ENCODE data around the gene EXOC4.

EXOC4 gene

GRCh38 chr7:133540096-133540860 lies 287.4 kb downstream of the EXOC4 start:
- DNase-seq (ENCODE audit: low spot score) = no peak

- DNase-seq (ENCODE audit: low spot score) = no peak
Observed at GRCh38 chr7:133542209-133542780, 289.4 kb downstream of the EXOC4 start.

DNA sequence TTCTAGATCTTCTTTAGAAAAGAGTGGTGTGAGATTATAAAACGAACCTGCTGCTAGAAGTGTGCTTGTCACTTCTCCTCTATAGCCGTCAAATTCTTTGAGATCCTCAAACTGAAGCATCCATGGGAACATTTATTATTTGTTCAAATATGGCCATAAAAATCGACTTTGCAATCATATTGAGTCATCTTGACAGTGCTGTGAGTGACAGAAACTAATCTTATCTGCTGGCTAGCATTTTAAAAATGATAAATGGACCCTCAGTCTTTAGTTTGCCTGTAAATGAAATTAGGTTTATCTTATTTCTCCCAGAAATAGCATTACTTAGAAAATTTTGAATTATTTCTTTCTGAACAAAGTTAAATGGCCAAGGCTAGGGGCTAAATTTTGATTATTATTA lies 290.8 kb downstream of the EXOC4 start:
- DNase-seq (ENCODE audit: low spot score) = no peak

DNA sequence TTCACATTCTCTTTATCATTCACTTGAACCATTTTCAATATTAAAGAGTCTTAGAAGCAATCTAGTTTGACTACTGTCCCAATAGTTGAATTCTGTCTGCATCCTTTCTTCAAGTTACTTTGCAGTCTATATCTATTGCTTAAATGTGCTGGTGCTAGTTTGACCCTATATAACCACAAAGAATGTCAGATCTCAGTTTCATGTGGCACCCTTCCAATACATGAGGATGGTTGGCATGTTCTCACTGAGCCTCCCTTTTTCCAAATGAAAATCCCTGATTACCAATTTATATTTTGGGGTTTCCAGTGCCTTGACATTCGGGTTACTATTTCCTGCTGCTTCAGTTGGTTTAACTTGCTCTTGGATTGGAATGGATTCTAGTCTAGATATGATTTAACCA lies 292.7 kb downstream of the EXOC4 start:
- no peak for DNase-seq (ENCODE audit: low spot score)

GRCh38 chr7:133547981-133548380 lies 295.1 kb downstream of the EXOC4 start:
- no peak for DNase-seq (ENCODE audit: low spot score)

DNA sequence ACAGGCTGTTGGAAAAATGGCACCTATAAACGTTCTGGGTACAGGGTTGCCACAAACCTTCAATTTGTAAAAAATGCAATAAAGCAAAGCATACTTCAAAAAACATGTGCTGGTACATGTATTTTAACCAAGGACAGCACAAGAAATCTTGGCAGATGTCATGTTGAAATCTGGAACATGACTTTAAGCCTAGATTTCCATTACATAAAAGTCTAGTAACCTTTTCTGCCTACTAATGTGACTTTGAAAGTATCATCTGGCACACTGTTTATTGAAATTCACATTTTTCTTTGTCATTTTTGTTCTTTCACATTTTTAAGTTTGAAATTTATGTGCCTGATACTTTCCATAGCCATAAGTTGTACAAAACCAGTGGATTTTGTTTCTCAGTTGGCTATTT lies 296.8 kb downstream of the EXOC4 start:
- no peak for DNase-seq (ENCODE audit: low spot score)

- DNase-seq (ENCODE audit: low spot score) = no peak
Observed at GRCh38 chr7:133550145-133550544, 297.3 kb downstream of the EXOC4 start.

- no peak for DNase-seq (ENCODE audit: low spot score)
Observed at GRCh38 chr7:133550811-133551210, 297.9 kb downstream of the EXOC4 start.

GRCh38 chr7:133551466-133551865 lies 298.6 kb downstream of the EXOC4 start:
- DNase-seq (ENCODE audit: low spot score) = no peak

- no peak for DNase-seq (ENCODE audit: low spot score)
Observed at GRCh38 chr7:133552079-133552478, 299.2 kb downstream of the EXOC4 start.

DNA sequence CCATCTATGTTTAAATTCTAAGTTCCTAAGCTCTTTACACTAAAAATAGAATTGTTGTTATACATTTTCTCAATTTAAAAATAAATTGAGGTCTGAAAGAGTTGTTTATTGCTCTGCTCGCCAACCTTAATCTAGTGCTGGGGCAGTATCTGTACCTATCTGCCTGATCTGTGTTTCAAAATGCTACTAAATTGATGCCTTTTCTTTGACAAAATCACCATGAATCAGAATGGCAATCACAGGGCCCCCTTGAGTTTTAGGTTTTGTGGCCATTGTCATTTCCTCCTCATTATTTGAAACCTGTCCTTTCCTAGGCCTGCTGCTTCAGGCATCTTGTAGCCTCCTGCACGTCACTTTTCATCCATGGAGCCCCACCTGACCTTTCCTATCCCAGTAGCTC lies 301.5 kb downstream of the EXOC4 start:
- no peak for DNase-seq (ENCODE audit: low spot score)

DNA sequence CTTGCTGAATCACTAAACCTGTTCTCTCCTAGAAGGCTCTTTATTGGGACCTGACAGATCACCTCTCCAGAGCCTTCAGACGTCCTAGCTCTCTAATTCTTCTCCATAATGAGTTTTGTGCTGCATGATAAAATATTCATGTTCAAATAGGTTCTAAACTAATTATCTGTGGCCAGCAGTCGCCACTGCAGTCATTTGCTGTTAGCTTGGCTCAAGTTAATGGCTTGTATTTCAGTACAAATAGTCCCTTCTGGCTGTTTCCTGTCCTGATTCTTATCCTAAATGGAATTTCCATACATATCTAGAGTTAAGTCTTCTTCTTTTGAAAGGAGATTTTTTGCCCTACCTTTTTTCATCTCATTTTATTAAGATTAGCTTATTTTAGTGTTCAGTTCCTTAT lies 303.2 kb downstream of the EXOC4 start:
- DNase-seq (ENCODE audit: low spot score) = no peak

- DNase-seq (ENCODE audit: low spot score) = no peak
Observed at GRCh38 chr7:133556553-133556952, 303.7 kb downstream of the EXOC4 start.

GRCh38 chr7:133560900-133561299 lies 308.0 kb downstream of the EXOC4 start:
- no peak for DNase-seq (ENCODE audit: low spot score)

- DNase-seq (ENCODE audit: low spot score) = no peak
Observed at GRCh38 chr7:133561396-133561795, 308.5 kb downstream of the EXOC4 start.

DNA sequence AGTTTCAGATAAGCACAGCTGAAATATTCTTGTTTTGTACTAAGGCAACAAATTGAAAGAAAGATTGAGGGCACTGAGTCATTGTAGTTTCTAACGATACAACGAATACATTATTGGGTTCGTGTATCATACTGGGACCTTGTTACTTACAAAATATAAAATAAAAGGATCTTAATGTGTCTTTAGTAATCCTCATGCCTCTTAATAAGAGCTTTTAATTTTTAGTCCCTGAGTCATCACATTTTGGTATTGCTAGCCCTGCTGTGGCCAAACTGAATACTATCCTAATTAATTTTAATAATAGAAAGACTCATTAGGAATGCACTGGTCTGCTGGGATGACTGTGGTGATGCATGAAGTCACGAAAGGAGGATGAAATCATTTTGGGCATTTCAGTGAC lies 309.7 kb downstream of the EXOC4 start:
- DNase-seq (ENCODE audit: low spot score) = peak; percentile 17

DNA sequence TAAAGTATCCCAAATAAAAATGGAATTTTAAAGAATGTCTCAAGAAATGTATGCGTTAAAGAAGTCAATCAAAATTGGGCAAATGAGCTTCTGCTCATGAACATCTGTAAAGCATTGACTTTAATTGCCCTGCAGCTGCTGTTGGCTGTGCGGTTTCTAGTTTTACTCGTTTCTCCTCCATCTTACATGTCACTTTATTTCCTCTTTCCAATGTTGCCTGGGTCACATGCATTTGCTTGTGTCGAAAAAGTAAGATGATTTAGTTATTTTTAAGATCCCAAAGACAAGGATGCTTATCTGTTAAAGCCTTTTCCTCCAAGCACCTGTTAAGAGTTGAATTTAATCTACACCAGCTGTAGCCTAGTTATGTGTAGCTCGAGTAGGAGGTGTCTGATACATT lies 310.4 kb downstream of the EXOC4 start:
- DNase-seq (ENCODE audit: low spot score) = no peak

DNA sequence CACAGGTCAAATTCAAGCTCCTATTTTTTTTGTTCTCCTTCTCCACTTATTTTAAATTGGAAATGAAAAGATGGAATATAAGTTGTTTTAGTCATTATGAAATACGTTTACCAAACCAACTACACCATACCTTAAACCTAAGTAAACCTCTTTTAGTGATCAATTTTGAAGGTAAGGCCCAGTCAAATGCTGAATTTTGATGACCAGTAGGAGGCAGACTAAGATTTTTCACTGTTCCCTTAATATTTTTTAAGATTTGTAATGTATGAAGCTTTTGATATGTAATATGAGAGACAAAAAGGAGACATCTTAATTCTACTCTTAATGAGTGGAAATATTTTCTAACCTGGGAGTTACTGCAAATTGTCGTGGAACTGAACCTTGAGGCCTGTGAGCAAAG lies 311.6 kb downstream of the EXOC4 start:
- DNase-seq (ENCODE audit: low spot score) = no peak

- DNase-seq (ENCODE audit: low spot score) = no peak
Observed at GRCh38 chr7:133568544-133568943, 315.7 kb downstream of the EXOC4 start.

DNA sequence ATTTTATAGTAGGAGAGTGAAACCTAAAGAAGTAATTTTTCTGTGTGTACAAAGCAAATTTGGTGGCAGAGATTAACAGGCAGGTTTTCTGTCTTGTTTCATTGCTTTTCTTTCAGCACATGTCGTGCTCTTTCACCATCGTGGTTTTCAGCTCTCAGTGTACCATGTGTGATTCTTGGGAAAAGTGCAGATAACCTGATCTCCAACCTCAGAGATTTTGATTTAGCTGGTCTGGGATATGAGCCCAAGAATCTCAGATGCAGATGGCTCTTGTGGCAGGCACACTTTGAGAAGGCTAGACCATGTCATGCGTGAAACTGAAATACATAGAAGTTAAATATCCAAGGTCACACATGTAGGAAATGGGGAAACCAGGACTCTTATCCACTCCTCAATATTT lies 317.4 kb downstream of the EXOC4 start:
- DNase-seq (ENCODE audit: low spot score) = no peak

GRCh38 chr7:133571076-133571475 lies 318.2 kb downstream of the EXOC4 start:
- no peak for DNase-seq (ENCODE audit: low spot score)

DNA sequence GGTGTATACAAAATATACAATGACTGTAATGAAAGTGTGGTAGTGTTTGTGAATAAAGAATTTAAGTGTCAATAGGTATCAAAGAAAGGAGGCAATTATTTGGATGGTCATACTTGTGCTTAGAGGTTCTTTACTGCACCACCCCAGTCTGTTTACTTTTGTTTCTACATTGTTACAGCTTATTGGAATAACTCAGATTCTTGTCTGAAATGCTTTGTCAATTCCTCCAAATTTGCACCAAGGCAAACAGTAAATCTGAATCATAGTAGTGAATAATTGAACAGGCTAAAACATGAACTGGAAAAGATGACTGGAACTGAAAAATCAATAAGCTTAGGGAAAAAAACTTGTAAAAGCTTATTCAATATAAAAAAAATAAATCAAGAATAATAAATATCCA lies 319.2 kb downstream of the EXOC4 start:
- no peak for DNase-seq (ENCODE audit: low spot score)

GRCh38 chr7:133572843-133573242 lies 320.0 kb downstream of the EXOC4 start:
- no peak for DNase-seq (ENCODE audit: low spot score)
